SK-N-MC (cell line): ENCODE data around the gene HYDIN.

ENCODE experiments used
- EZH2 ChIP-seq: fragments of 200-600 bp; sonication (generic); IDR thresholded peaks from one replicate; pipeline ENCODE4 v1.6.1; 2017; ENCODE audit warnings: antibody characterized with exemption
- FOXP2 ChIP-seq: optimal IDR thresholded peaks from 2 replicates; pipeline ENCODE3; 2011; ENCODE audit warnings: mild to moderate bottlenecking, moderate library complexity; ENCODE audit not compliant: insufficient read depth; ENCODE audit errors: extremely low read length, control extremely low read depth
- POLR2AphosphoS5 ChIP-seq: IDR thresholded peaks from 2 replicates; pipeline ENCODE4 v1.6.1; 2012; ENCODE audit warnings: mild to moderate bottlenecking, low read depth, low read length, borderline replicate concordance

DNA sequence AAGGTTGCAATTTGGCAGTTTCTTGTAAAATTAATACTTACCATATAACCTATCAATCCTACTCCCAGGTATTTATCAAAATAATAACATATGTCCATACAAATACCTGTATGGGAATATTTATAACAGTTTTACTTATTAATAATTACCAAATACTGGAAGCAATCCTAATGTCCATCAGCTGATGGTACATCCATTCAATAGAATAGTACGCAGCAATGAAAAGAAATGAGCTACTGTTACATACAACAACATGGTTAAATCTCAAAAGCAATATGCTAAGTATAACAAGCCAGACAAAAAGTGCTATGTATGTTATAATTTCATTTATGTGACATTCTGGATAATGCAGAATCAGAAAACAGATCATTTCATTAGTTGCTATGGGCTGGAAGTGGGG is 1.2 kb downstream of the HYDIN start:
- TF ChIP-seq POLR2AphosphoS5, result no peak
- no peak for TF ChIP-seq EZH2
- no peak for TF ChIP-seq FOXP2
